IPS-18a (cell line): Measurements from ENCODE around the gene PRR36.
A peak's percentile ranks its signal among the peaks of the same experiment; 100 is the strongest.
"Not testable (repeated sequence)": the region's sequence is repeated elsewhere in the genome, so short reads cannot be mapped to it uniquely, and the experiment has no call there.

Source experiments
- H3K27ac ChIP-seq: one replicate; pipeline ENCODE4 v1.5.1; 2013; ENCODE audit warnings: low read length
- H3K27me3 ChIP-seq: one replicate; pipeline ENCODE4 v1.6.1; 2013; ENCODE audit warnings: mild to moderate bottlenecking, low read length; ENCODE audit not compliant: control insufficient read depth, insufficient read depth
- H3K36me3 ChIP-seq: one replicate; pipeline ENCODE4 v1.6.1; 2013; ENCODE audit warnings: low read depth, low read length; ENCODE audit not compliant: control insufficient read depth
- H3K4me1 ChIP-seq: one replicate; pipeline ENCODE4 v1.6.1; 2013; ENCODE audit warnings: low read depth, low read length; ENCODE audit not compliant: control insufficient read depth
- H3K4me3 ChIP-seq: one replicate; pipeline ENCODE4 v1.5.1; 2013; ENCODE audit warnings: low read length
- H3K9ac ChIP-seq: one replicate; pipeline ENCODE4 v1.6.1; 2013; ENCODE audit warnings: mild to moderate bottlenecking, low read length, moderate library complexity
- H3K9me3 ChIP-seq: one replicate; pipeline ENCODE4 v1.6.1; 2013; ENCODE audit warnings: low read depth, low read length; ENCODE audit not compliant: control insufficient read depth

Gene PRR36

GRCh38 chr19:7859087-7859486 lies 15.1 kb downstream of the PRR36 start:
- not testable (repeated sequence) for H3K9ac ChIP-seq, H3K4me1 ChIP-seq, H3K4me3 ChIP-seq, H3K9me3 ChIP-seq, H3K36me3 ChIP-seq, H3K27ac ChIP-seq
- peaks cover 36% of the 10 kb centered on the region for H3K27me3 ChIP-seq

GRCh38 chr19:7858109-7858770 lies 15.9 kb downstream of the PRR36 start:
- H3K27me3 ChIP-seq: peaks cover 30% of the 10 kb centered on the region
- no peaks in the 10 kb centered on the region for H3K9me3 ChIP-seq
- H3K4me3 ChIP-seq: peak overlapping the region; percentile 52
- no peaks in the 10 kb centered on the region for H3K36me3 ChIP-seq
- no peak overlapping the region for H3K27ac ChIP-seq
- no peak overlapping the region for H3K9ac ChIP-seq
- H3K4me1 ChIP-seq: peaks cover 8% of the 10 kb centered on the region

- Histone ChIP-seq H3K4me3 (peak overlapping the region; percentile 52), H3K36me3 (no peaks in the 10 kb centered on the region), H3K9me3 (no peaks in the 10 kb centered on the region), H3K4me1 (peaks cover 8% of the 10 kb centered on the region), H3K27me3 (peaks cover 27% of the 10 kb centered on the region), H3K27ac (no peak overlapping the region), H3K9ac (no peak overlapping the region)
Measured at GRCh38 chr19:7857727-7858108, 16.5 kb downstream of the PRR36 start.

- Histone ChIP-seq H3K9ac (no peak overlapping the region), H3K4me1 (peaks cover 8% of the 10 kb centered on the region)
Measured at GRCh38 chr19:7856679-7857663, 17.2 kb downstream of the PRR36 start.

GRCh38 chr19:7856109-7856591 lies 18.0 kb downstream of the PRR36 start:
- H3K27ac ChIP-seq: no peak overlapping the region

More at GRCh38 chr19:7856679-7857663, 17.2 kb downstream of the PRR36 start:
- Histone ChIP-seq H3K9me3 (no peaks in the 10 kb centered on the region), H3K27me3 (peaks cover 25% of the 10 kb centered on the region), H3K4me3 (no peak overlapping the region), H3K27ac (no peak overlapping the region), H3K36me3 (no peaks in the 10 kb centered on the region)

GRCh38 chr19:7855426-7856108 lies 18.6 kb downstream of the PRR36 start:
- no peak overlapping the region for H3K27ac ChIP-seq
- peaks cover 11% of the 10 kb centered on the region for H3K27me3 ChIP-seq
- H3K36me3 ChIP-seq: no peaks in the 10 kb centered on the region
- H3K9ac ChIP-seq: no peak overlapping the region
- no peaks in the 10 kb centered on the region for H3K9me3 ChIP-seq
- no peak overlapping the region for H3K4me3 ChIP-seq
- H3K4me1 ChIP-seq: peaks cover 8% of the 10 kb centered on the region

More at GRCh38 chr19:7856109-7856591, 18.0 kb downstream of the PRR36 start:
- H3K4me1 ChIP-seq: peaks cover 8% of the 10 kb centered on the region
- H3K4me3 ChIP-seq: no peak overlapping the region
- no peaks in the 10 kb centered on the region for H3K36me3 ChIP-seq
- H3K9ac ChIP-seq: no peak overlapping the region
- H3K27me3 ChIP-seq: peaks cover 17% of the 10 kb centered on the region
- H3K9me3 ChIP-seq: no peaks in the 10 kb centered on the region

- H3K36me3 ChIP-seq: no peaks in the 10 kb centered on the region
- H3K9ac ChIP-seq: no peak overlapping the region
- H3K9me3 ChIP-seq: no peaks in the 10 kb centered on the region
- H3K4me3 ChIP-seq: no peak overlapping the region
- H3K27ac ChIP-seq: no peak overlapping the region
- peaks cover 8% of the 10 kb centered on the region for H3K4me1 ChIP-seq
- peaks cover 10% of the 10 kb centered on the region for H3K27me3 ChIP-seq
Measured at GRCh38 chr19:7853770-7854128, 20.4 kb downstream of the PRR36 start.

- H3K9ac ChIP-seq: no peak overlapping the region
- H3K9me3 ChIP-seq: no peaks in the 10 kb centered on the region
- no peak overlapping the region for H3K27ac ChIP-seq
- peaks cover 10% of the 10 kb centered on the region for H3K27me3 ChIP-seq
- H3K4me1 ChIP-seq: peaks cover 3% of the 10 kb centered on the region
- H3K4me3 ChIP-seq: no peak overlapping the region
- H3K36me3 ChIP-seq: no peaks in the 10 kb centered on the region
Measured at GRCh38 chr19:7852851-7853769, 21.1 kb downstream of the PRR36 start.

GRCh38 chr19:7851623-7852500 lies 22.3 kb downstream of the PRR36 start:
- Histone ChIP-seq H3K4me3 (no peak overlapping the region), H3K27me3 (peaks cover 10% of the 10 kb centered on the region)

GRCh38 chr19:7850945-7851622 lies 23.1 kb downstream of the PRR36 start:
- Histone ChIP-seq H3K9me3 (no peaks in the 10 kb centered on the region), H3K4me1 (no peaks in the 10 kb centered on the region), H3K36me3 (no peaks in the 10 kb centered on the region), H3K27ac (no peak overlapping the region), H3K9ac (no peak overlapping the region), H3K4me3 (no peak overlapping the region), H3K27me3 (peaks cover 10% of the 10 kb centered on the region)

More at GRCh38 chr19:7851623-7852500, 22.3 kb downstream of the PRR36 start:
- H3K4me1 ChIP-seq: no peaks in the 10 kb centered on the region
- H3K27ac ChIP-seq: no peak overlapping the region
- H3K36me3 ChIP-seq: no peaks in the 10 kb centered on the region
- no peaks in the 10 kb centered on the region for H3K9me3 ChIP-seq
- no peak overlapping the region for H3K9ac ChIP-seq
